Medulla oblongata (tissue), 1 donor: Measurements from ENCODE around the gene CNOT6L.
A peak's percentile ranks its signal among the peaks of the same experiment; 100 is the strongest.

Experiments
- DNase-seq: peaks from one replicate; pipeline ENCODE4 v3.0.0-alpha.2; 2015; ENCODE audit errors: extremely low spot score

The CNOT6L gene

DNA sequence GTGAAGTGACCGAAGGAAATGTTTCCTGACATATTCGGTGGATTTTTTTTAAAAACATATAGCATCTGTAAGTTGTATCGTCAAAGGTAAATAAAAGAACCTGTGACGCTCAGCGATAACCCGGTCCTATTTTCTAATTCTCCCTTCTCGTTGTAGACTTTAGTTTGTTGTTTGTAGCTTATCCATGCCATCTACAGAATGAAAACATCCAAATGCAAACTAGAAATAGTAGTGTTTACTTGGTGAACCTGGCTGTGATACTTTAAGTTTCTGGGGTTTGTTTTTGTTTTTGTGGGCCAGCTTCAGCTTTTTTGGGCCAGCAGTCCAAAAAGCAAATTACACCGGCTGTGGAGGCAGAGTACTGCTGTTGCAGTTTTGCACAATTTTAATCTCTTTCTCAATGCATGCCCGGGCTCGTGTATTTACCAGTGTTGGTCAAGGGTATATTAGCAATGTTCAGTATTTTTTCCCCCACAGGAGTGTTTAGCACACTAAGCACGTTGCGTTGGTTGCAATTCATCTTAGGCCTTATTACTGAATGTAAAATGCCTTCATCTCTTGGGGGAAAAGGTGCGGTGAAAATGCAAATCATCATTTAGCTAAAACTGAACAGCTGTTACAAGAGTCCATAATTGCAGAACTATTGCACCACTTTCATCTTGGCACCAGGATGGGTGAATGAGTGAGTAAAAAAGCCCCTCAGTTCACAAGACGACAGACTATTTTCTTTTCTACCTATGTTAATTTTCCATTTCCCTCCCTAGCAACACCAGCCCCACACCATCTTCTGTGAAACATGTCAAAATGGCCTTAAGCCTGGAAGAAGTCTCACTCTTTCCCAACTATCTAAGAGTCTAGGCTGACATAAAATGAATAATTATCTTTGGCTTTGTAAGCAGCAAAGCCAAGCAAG, 1.7 kb upstream of the CNOT6L start:
- peak; percentile 30 for DNase-seq

DNA sequence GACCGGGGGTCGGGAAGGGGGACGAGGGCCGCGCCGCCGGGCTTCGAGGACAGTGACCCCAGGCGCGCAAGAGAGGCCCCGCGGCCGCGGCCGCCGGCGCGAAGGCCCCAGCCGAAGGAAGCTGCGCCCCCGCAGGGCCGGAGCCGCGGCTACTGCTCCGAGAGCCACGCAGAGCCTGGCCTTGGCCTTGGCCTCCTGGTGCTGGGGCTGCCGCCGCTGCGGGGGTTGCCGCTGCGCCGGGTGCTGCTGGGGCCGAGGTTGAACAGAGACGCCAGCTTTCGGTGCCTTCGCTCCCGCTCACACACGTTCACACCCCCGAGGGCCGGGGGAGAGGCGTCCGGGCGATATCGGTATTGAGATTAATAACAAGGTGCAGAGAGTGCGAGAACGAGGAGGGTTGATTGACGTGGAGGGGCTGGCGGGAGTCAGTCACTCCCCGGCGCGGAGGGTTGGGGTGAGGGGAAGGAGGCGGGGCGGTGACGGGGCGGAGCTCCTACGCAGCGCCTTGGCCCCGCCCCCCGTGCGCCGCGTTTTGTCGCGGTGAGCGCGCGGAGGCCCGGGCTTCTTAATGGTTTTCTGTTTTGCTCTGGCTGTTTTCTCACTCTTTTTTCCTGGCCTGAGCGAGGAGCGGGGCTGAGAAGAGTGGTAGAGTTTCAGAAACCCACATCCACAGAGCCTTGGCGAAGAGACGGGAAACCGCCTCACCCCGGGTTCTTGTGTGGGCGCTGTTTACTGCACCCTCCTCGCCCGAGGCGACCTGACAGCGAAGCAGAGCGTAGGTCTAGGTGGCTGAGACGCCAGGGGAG, 878 bp upstream of the CNOT6L start:
- peak; percentile 96 for DNase-seq

DNA sequence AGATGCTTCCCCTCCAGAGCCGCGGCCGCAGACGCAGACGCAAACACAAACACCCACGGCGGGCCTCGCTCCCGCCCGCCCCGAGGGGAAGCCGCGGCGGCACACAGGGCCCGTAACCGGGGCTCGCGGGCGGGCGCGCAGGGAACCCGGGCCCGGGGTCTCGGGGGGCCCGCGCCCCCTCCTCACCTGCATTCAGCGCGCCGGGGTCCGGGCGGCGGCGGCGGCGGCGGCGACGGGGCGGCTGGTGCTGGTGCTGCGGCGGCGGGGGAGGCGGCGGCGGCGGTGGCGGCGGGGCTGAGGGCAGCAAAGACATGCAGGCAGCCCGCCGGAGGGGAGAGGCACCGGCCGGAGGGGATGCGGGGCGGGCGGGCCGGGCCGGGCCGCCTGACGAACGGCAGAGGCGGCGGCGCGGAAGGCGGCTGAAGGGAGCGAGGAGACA, 255 bp upstream of the CNOT6L start:
- no peak for DNase-seq

DNA sequence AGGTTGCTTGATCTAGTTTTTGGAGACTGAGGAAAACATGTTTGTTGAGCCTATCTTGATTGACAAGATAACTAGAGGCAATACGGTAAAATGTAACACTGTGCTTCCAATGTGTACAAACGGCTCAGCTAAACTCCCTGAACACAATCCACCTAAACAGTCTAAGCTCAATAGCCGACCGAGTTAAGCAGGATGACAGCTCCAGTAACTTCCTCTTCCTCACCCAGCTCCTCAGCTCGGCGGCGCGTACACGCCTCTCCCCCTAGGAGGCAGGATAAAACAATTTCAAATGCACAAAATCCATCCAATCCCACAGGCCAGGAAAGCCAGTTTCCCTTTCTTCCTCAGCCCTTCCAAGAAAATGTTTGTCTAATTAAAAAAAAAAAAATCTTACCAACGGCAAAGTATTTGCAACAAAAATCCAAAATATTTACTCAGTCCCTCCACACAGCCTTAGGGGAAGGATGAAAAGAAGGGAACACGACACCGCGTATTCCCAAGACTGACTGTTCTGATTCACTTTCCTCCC, 1.0 kb downstream of the CNOT6L start:
- DNase-seq: peak; percentile 91

DNA sequence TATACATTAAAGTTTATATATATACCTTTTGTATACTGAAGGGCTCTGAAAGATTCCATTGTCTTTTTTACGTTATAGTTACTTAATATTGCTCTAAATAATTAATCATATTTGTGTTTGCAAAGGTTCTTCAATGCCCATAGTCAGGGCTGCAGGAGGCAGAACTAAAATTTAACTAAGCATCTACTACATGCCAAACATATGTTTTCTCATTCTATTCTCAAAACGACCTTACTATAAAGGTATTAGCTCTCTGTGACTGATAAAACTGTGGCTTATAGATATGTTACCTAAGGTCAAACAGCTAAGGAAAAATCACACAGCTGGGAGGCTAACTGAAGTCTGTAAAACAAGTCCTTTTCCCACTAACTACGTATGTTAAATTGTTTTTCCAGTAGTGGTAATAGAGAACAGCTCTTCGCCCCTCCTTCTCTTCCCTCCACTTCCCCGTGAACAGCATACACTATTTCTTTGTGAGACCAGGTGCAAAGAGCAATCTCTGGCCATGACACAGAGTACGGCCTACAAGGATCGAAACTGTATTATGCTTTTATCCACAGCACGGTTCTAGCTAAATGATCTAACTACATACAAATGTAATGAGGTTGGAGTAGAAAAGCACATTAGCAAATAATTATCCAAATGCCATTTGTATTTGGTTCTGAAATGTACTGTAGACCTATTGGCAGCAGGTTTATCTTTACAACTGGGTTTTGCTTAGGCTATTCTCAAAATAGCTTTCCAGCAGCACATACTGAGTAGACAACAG, 1.7 kb downstream of the CNOT6L start:
- peak; percentile 25 for DNase-seq

GRCh38 chr4:77816546-77816945, 2.6 kb downstream of the CNOT6L start:
- no peak for DNase-seq

- DNase-seq: no peak
Measured at GRCh38 chr4:77815636-77816035, 3.5 kb downstream of the CNOT6L start.

GRCh38 chr4:77805840-77806239, 13.3 kb downstream of the CNOT6L start:
- no peak for DNase-seq

- DNase-seq: no peak
Measured at GRCh38 chr4:77804471-77804870, 14.7 kb downstream of the CNOT6L start.

DNA sequence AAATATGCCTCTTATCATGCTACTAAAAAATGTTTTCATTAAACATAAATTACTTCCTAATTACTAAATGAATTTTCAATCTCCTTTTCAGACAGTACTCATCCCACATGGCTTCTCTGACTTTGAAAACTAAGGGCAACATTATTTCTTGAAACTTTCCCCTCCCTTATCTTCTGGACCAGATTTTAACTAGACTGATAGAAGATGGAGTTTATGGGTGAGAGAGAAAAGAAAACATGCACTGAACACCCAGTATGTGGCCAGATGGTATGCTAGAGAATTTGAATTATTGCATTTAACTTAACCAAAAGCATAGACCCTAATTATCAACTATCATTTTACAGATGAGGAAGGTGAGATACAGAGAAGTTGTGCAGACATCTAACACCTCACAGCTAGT, 16.8 kb downstream of the CNOT6L start:
- DNase-seq: no peak

GRCh38 chr4:77801260-77801608, 17.9 kb downstream of the CNOT6L start:
- no peak for DNase-seq

- no peak for DNase-seq
Measured at GRCh38 chr4:77800483-77801259, 18.5 kb downstream of the CNOT6L start.

- no peak for DNase-seq
Measured at GRCh38 chr4:77800077-77800476, 19.1 kb downstream of the CNOT6L start.

- no peak for DNase-seq
Measured at GRCh38 chr4:77798385-77798784, 20.8 kb downstream of the CNOT6L start.

DNA sequence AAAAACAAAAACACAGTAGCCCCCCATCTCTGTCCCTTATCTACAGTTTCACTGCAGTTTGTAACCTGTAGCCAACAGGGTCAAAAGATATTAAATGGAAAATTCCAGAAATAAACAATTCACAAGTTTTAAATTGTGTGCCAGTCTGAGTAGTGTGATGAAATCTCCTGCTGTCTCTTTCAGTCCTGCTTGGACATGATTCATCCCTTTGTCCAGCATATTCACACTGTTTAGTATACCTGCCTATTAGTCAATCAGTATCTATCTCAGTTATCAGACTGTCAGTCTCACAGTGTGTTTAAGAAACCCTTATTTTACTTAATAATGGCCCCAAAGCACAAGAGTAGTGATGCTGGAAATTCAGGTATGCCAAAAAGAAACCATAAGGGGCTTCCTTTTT, 21.9 kb downstream of the CNOT6L start:
- no peak for DNase-seq

DNA sequence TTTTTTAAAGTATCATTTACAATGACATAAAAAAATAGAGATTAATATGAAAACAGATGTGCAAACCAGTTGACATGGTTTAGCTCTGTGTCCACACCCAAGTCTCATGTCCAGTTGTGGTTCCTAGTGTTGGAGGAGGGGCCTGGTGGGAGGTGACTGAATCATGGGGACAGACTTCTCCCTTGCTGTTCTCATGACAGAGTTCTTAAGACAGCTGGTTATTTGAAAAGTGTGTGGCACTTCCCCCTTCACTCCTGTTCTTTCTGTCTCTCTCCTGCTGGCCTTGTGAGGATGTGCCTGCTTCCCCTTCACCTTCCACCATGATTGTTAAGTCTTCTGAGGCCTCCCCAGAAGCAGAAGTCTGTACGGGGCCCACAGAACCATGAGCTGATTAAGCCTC, 23.8 kb downstream of the CNOT6L start:
- no peak for DNase-seq

DNA sequence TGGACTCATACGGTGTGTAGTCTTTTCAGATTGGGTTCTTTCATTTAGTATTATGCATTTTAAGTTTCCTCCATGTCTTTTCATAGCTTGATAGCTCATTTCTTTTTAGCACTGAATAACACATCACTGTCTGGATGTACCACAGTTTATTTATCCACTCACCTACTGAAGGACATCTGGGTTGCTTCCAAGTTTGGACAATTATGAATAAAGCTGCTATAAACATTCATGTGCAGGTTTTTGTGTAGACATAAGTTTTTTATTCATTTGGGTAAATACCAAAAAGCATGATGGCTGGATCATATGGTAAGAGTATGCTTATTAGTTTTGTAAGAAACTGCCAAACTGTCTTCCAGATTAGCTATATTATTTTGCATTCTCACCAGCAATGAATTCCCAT, 29.0 kb downstream of the CNOT6L start:
- DNase-seq: no peak

GRCh38 chr4:77788990-77789389, 30.2 kb downstream of the CNOT6L start:
- DNase-seq: no peak

- DNase-seq: no peak
Measured at GRCh38 chr4:77787969-77788368, 31.2 kb downstream of the CNOT6L start.

DNA sequence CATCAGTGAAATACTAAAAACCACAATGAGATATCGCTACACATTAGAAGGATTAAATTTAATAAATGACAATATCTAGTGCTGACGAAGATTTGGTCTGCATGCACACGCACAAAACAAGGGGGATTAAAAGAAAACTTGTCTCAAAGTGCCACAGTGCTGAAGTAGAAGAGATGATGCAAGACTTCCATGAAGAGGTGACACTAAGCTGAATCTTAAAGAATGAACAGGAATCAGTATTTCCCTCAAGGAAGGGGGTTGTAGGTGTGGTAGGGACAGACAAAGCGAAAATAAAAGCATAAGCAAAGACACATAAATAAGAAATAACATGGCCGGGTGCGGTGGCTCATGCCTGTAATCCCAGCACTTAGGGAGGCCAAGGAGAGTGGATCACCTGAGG, 33.5 kb downstream of the CNOT6L start:
- no peak for DNase-seq

DNA sequence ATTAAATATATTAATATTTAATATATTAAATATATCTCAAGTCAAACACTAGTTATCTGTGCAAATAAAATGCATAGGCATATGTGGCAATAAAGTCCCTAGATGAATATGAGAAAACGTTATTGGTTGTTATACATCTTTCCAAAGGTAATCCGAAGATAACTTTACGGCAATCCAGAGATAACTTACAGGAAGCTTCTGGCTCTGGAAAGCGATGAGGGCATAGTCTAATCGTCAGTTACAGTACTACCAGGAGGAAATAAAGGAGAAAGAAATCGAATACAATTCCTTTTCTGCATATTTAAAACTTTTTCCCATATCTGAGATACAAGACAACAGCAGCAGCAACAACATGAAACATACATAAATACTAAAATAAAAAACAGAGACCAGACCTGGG, 35.3 kb downstream of the CNOT6L start:
- DNase-seq: no peak
